ENCODE data around the gene ITIH1. TPM values are rescaled to one million over a fixed set of nuclear protein-coding genes. Genes with fewer than 3 reads are reported as not detected.

The ITIH1 gene
- total RNA-seq, 1 donor from 2014 or later: not detected

GRCh38 chr3:52830535-52831258, 53.3 kb downstream of the ITIH1 start, which contains the start of gene ITIH4:
ITIH4 (minus strand) TSS chr3:52830672; CDS start chr3:52830642, 30 bp downstream.
- intact Hi-C loops (cut with DNase I): no loop called here
- DNase-seq: no peak
- ATAC-seq (ENCODE audit: poor library complexity): no peak

- peak; percentile 54 for DNase-seq
- ATAC-seq (ENCODE audit: poor library complexity): peak; percentile 4
- intact Hi-C loops (cut with DNase I): no loop called here
These were observed 54.3 kb downstream of the ITIH1 start for GRCh38 chr3:52831500-52832301.

GRCh38 chr3:52833202-52833601, 55.8 kb downstream of the ITIH1 start:
- DNase-seq (no peak), ATAC-seq (ENCODE audit: poor library complexity) (no peak)
- intact Hi-C loops (cut with DNase I): no loop called here

GRCh38 chr3:52834871-52835501, 57.6 kb downstream of the ITIH1 start, which contains the start of gene MUSTN1:
MUSTN1 (minus strand) TSS chr3:52835019; CDS start chr3:52834948, 71 bp downstream.
- intact Hi-C loops (cut with DNase I): no loop called here

GRCh38 chr3:52835766-52836470, 58.5 kb downstream of the ITIH1 start:
- peak; percentile 67 for ATAC-seq (ENCODE audit: poor library complexity)
- intact Hi-C loops (cut with DNase I): no loop called here
- no peak for DNase-seq

More at GRCh38 chr3:52834871-52835501, 57.6 kb downstream of the ITIH1 start, which contains the start of gene MUSTN1:
- ATAC-seq (ENCODE audit: poor library complexity) (peak; percentile 63), DNase-seq (peak; percentile 59)

GRCh38 chr3:52836471-52836845, 59.1 kb downstream of the ITIH1 start:
- intact Hi-C loops (cut with DNase I): no loop called here
- ATAC-seq (ENCODE audit: poor library complexity): no peak
- DNase-seq: no peak

GRCh38 chr3:52836986-52837385, 59.6 kb downstream of the ITIH1 start:
- ATAC-seq (ENCODE audit: poor library complexity): peak; percentile 32
- intact Hi-C loops (cut with DNase I): no loop called here
- no peak for DNase-seq

- peak; percentile 18 for DNase-seq
- no peak for ATAC-seq (ENCODE audit: poor library complexity)
- intact Hi-C loops (cut with DNase I): no loop called here
These were observed 61.3 kb downstream of the ITIH1 start for GRCh38 chr3:52838561-52839267.

GRCh38 chr3:52839268-52839575, 61.8 kb downstream of the ITIH1 start:
- ATAC-seq (ENCODE audit: poor library complexity) (no peak), DNase-seq (peak; percentile 6)
- intact Hi-C loops (cut with DNase I): no loop called here

- ATAC-seq (ENCODE audit: poor library complexity) (no peak), DNase-seq (peak; percentile 17)
- intact Hi-C loops (cut with DNase I): no loop called here
These were observed 62.6 kb downstream of the ITIH1 start for GRCh38 chr3:52839892-52840545.

GRCh38 chr3:52841211-52841980, 64.0 kb downstream of the ITIH1 start:
- ATAC-seq (ENCODE audit: poor library complexity): peak; percentile 14
- peak; percentile 26 for DNase-seq
- intact Hi-C loops (cut with DNase I): no loop called here

Other genes with a start within 250 kb of the ITIH1 start
- gene NT5DC2, start 243.7 kb upstream of the ITIH1 start, total RNA-seq: 84.1 TPM
- gene UQCC5, start 241.0 kb upstream of the ITIH1 start, total RNA-seq: 71.2 TPM
- gene PBRM1, start 91.7 kb upstream of the ITIH1 start, total RNA-seq: 45.1 TPM
- gene GNL3, start 91.6 kb upstream of the ITIH1 start, total RNA-seq: 27.2 TPM
- gene GLT8D1, start 71.8 kb upstream of the ITIH1 start, total RNA-seq: 29.7 TPM
- gene SPCS1, start 71.5 kb upstream of the ITIH1 start, total RNA-seq: 78.7 TPM
- gene NEK4, start 6.7 kb upstream of the ITIH1 start, total RNA-seq: 19.5 TPM
- 0.35 TPM for gene ITIH3, start 17.2 kb downstream of the ITIH1 start, total RNA-seq
- gene ITIH4, start 53.1 kb downstream of the ITIH1 start, total RNA-seq: 1.3 TPM
- gene MUSTN1, start 57.4 kb downstream of the ITIH1 start, total RNA-seq: 17.8 TPM
- 6.1 TPM for gene STIMATE, start 119.9 kb downstream of the ITIH1 start, total RNA-seq

Measured in Right ventricle myocardium superior (tissue), 1 donor.